ENCODE data around the gene STK32B. TPM values are rescaled to one million over a fixed set of nuclear protein-coding genes. Genes with fewer than 3 reads are reported as not detected.

STK32B gene
- total and polyA plus RNA-seq, 4 donors = 0.02 to 0.28 (median 0.08) TPM; not detected in 1

DNA sequence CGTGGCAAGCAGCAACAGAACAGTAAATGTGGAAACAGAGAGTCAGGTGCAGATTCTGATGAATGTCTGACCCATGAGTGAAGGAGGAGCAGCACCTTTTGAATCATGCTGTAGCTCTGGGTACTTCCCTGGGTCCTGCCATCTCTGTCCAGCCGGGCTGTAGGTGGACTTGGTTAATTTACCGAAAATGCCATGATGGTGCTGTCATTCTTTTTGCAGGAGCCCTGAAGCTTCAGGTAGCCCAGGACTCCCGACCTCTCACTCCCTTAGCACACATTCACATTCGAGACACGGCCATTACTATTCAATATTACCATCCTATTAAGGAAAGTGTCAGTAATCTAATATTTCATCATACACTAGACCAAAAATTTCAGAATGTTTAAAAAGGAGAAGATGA lies 320.9 kb downstream of the STK32B start:
- Histone ChIP-seq H3K9ac (ENCODE audit: low read depth in 1 of 2, low read length in 2 of 2) (no peak overlapping the region), H3K4me1 (ENCODE audit: control insufficient read depth in 4 of 4, insufficient read depth in 4 of 4, low read length in 3 of 4) (no peaks in the 10 kb centered on the region), H3K4me3 (ENCODE audit: low read depth in 1 of 3, low read length in 3 of 3) (no peak overlapping the region), H3K36me3 (ENCODE audit: control insufficient read depth in 4 of 4, insufficient read depth in 3 of 4, low read depth in 1 of 4, low read length in 3 of 4) (no peaks in the 10 kb centered on the region), H3K27me3 (ENCODE audit: control insufficient read depth in 4 of 4, insufficient read depth in 4 of 4, low read length in 3 of 4) (peaks cover 0 to 2% (median under 1%) of the 10 kb centered on the region in 4 donors), H3K9me3 (ENCODE audit: control insufficient read depth in 4 of 4, low read length in 3 of 4) (peaks cover 0 to 5% (median 0%) of the 10 kb centered on the region in 4 donors), H3K27ac (ENCODE audit: low read depth in 1 of 2, low read length in 2 of 2) (no peak overlapping the region)
- 70% methylated on average over 6 of the region's 6 CpGs for WGBS
- no peak for DNase-seq (ENCODE audit: low spot score)
- TF ChIP-seq SP1 (IDR thresholded peaks at IDR 0.05) (no peak), HNF4A (conservative IDR thresholded peaks at IDR 0.05) (no peak)
- TF ChIP-seq, protein P1, sequence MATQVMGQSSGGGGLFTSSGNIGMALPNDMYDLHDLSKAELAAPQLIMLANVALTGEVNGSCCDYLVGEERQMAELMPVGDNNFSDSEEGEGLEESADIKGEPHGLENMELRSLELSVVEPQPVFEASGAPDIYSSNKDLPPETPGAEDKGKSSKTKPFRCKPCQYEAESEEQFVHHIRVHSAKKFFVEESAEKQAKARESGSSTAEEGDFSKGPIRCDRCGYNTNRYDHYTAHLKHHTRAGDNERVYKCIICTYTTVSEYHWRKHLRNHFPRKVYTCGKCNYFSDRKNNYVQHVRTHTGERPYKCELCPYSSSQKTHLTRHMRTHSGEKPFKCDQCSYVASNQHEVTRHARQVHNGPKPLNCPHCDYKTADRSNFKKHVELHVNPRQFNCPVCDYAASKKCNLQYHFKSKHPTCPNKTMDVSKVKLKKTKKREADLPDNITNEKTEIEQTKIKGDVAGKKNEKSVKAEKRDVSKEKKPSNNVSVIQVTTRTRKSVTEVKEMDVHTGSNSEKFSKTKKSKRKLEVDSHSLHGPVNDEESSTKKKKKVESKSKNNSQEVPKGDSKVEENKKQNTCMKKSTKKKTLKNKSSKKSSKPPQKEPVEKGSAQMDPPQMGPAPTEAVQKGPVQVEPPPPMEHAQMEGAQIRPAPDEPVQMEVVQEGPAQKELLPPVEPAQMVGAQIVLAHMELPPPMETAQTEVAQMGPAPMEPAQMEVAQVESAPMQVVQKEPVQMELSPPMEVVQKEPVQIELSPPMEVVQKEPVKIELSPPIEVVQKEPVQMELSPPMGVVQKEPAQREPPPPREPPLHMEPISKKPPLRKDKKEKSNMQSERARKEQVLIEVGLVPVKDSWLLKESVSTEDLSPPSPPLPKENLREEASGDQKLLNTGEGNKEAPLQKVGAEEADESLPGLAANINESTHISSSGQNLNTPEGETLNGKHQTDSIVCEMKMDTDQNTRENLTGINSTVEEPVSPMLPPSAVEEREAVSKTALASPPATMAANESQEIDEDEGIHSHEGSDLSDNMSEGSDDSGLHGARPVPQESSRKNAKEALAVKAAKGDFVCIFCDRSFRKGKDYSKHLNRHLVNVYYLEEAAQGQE (IDR thresholded peaks at IDR 0.05) = no peak

DNA sequence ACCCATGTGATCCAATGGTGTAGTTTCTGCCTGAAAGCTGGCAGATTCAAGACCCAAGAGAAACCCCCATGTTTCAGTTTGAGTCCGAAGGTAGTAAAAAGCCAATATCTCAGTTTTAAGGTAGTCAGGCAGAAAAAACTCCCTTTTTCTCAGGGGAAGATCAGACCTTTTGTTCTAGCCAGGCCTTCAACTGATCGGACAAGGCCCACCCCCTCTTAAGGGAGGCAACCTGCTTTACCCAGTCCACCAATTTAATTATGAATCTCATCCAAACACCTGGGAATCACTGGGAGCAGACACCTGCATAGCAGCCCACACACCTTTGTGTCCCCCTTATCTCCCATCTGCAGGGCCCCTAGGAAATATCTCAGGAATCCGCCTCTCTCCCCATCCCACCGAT lies 322.0 kb downstream of the STK32B start:
- H3K4me3 ChIP-seq (ENCODE audit: low read depth in 1 of 3, low read length in 3 of 3) = no peak overlapping the region
- H3K27ac ChIP-seq (ENCODE audit: low read depth in 1 of 2, low read length in 2 of 2) = no peak overlapping the region
- 86% methylated on average over 4 of the region's 4 CpGs for WGBS
- H3K4me1 ChIP-seq (ENCODE audit: control insufficient read depth in 4 of 4, insufficient read depth in 4 of 4, low read length in 3 of 4) = no peaks in the 10 kb centered on the region
- TF ChIP-seq, protein P2, sequence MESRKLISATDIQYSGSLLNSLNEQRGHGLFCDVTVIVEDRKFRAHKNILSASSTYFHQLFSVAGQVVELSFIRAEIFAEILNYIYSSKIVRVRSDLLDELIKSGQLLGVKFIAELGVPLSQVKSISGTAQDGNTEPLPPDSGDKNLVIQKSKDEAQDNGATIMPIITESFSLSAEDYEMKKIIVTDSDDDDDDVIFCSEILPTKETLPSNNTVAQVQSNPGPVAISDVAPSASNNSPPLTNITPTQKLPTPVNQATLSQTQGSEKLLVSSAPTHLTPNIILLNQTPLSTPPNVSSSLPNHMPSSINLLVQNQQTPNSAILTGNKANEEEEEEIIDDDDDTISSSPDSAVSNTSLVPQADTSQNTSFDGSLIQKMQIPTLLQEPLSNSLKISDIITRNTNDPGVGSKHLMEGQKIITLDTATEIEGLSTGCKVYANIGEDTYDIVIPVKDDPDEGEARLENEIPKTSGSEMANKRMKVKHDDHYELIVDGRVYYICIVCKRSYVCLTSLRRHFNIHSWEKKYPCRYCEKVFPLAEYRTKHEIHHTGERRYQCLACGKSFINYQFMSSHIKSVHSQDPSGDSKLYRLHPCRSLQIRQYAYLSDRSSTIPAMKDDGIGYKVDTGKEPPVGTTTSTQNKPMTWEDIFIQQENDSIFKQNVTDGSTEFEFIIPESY (IDR thresholded peaks at IDR 0.05) = no peak
- TF ChIP-seq, protein P3, sequence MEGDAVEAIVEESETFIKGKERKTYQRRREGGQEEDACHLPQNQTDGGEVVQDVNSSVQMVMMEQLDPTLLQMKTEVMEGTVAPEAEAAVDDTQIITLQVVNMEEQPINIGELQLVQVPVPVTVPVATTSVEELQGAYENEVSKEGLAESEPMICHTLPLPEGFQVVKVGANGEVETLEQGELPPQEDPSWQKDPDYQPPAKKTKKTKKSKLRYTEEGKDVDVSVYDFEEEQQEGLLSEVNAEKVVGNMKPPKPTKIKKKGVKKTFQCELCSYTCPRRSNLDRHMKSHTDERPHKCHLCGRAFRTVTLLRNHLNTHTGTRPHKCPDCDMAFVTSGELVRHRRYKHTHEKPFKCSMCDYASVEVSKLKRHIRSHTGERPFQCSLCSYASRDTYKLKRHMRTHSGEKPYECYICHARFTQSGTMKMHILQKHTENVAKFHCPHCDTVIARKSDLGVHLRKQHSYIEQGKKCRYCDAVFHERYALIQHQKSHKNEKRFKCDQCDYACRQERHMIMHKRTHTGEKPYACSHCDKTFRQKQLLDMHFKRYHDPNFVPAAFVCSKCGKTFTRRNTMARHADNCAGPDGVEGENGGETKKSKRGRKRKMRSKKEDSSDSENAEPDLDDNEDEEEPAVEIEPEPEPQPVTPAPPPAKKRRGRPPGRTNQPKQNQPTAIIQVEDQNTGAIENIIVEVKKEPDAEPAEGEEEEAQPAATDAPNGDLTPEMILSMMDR (IDR thresholded peaks at IDR 0.05; ENCODE audit: low read depth, low read length, missing input control) = no peak
- TF ChIP-seq EGR1 (IDR thresholded peaks at IDR 0.05; ENCODE audit: low read depth in 2 of 2) (no peak), GABPA (IDR thresholded peaks at IDR 0.05 in 1 of 2, conservative IDR thresholded peaks at IDR 0.05 in 1 of 2) (no peak), JUND (IDR thresholded peaks at IDR 0.05) (no peak), TAF1 (conservative IDR thresholded peaks at IDR 0.05) (no peak), HNF4G (IDR thresholded peaks at IDR 0.05) (no peak), YY1 (IDR thresholded peaks at IDR 0.05) (no peak), FOXA2 (IDR thresholded peaks at IDR 0.05) (no peak), SP1 (IDR thresholded peaks at IDR 0.05) (no peak), FOXA1 (IDR thresholded peaks at IDR 0.05) (no peak)
- TF ChIP-seq, protein P4, sequence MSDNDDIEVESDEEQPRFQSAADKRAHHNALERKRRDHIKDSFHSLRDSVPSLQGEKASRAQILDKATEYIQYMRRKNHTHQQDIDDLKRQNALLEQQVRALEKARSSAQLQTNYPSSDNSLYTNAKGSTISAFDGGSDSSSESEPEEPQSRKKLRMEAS (IDR thresholded peaks at IDR 0.05) = no peak
- TF ChIP-seq, protein P1 (IDR thresholded peaks at IDR 0.05) = no peak
- TF ChIP-seq, protein P5, sequence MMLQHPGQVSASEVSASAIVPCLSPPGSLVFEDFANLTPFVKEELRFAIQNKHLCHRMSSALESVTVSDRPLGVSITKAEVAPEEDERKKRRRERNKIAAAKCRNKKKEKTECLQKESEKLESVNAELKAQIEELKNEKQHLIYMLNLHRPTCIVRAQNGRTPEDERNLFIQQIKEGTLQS (IDR thresholded peaks at IDR 0.05) = no peak
- no peaks in the 10 kb centered on the region for H3K36me3 ChIP-seq (ENCODE audit: control insufficient read depth in 4 of 4, insufficient read depth in 3 of 4, low read depth in 1 of 4, low read length in 3 of 4)
- H3K9ac ChIP-seq (ENCODE audit: low read depth in 1 of 2, low read length in 2 of 2) = no peak overlapping the region
- peaks cover 0 to 2% (median under 1%) of the 10 kb centered on the region in 4 donors for H3K27me3 ChIP-seq (ENCODE audit: control insufficient read depth in 4 of 4, insufficient read depth in 4 of 4, low read length in 3 of 4)
- H3K9me3 ChIP-seq (ENCODE audit: control insufficient read depth in 4 of 4, low read length in 3 of 4) = peaks cover 0 to 5% (median 0%) of the 10 kb centered on the region in 4 donors
- no peak for DNase-seq (ENCODE audit: low spot score)

All from liver (tissue), 9 donors.